ENCODE results near the gene TENT4B.

The TENT4B gene

DNA sequence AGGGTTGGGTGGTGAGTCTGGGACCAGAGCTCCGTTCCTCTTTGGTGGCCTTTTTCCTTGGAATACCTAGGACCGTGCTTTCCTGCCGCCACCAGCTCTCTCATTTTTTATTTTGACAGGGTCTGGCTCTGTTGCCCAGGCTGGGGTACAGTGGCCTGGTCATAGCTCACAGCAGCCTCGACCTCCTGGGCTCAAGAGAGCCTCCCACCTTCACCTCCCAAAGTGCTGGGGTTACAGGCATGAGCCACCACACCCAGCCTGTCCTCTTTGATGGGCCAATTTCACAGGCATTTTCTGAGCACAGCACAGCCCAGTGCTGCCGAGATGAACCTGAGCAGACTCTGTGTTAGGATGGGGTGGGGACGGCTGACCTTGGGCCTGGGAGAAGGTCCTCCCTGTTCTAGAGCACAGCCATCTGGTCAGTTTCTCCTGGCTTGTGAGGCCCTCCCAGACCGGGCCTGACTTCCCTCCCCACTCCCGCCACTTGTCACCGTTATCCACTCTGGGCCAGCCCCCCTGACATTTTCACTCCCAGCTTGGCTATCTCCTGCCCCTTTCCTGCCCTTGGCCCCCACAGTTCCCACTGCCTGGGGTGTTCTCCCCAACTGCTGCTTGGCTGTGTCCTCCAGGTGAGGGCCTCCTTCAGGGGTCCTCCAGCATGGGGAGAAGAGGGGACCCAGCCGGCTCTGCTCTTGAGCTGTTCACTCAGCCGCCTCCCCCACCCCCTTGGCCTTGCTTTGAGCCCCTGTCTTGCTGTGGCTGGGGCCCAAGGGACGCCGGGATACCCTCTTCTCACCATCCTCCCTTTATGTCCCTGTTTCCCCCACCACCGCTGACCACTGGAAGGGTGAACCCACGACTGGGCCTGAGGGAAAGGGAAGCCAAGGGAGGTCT is 118.3 kb downstream of the TENT4B start:
- no peaks in the 10 kb centered on the region for H3K9me3 ChIP-seq (ENCODE audit: control insufficient read depth, insufficient read depth, low read length)
- peaks cover 3% of the 10 kb centered on the region for H3K4me1 ChIP-seq (ENCODE audit: control insufficient read depth, insufficient read depth, low read length)
- H3K9ac ChIP-seq (ENCODE audit: low read depth, low read length): no peak overlapping the region
- no peaks in the 10 kb centered on the region for H3K27me3 ChIP-seq (ENCODE audit: control insufficient read depth, insufficient read depth, low read length)
- no peak overlapping the region for H3K4me3 ChIP-seq (ENCODE audit: low read depth, low read length)
- no peaks in the 10 kb centered on the region for H3K36me3 ChIP-seq (ENCODE audit: control insufficient read depth, insufficient read depth, low read length)

DNA sequence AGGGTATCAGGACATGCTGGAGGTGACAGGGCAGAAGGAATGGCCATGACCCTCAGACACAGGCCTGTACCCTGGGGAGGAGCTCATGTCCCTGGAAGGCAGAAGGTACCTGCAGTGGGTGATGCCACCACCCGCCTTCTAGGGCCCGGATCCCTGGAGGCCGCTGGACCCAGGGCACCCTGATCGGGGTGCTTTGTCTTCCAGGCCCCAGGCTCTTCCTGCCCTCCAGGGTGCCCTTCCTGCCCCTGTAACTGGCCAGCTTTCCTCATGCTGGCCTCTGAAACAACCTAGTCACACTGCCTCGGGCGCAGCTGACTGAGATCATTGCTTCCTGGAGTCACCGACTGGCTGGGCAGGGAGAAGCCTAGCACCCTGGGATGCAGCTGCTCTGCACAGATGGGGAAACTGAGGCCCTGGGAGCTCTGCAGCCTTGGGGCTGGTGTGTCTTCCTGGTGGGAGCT is 119.0 kb downstream of the TENT4B start:
- Histone ChIP-seq H3K27me3 (ENCODE audit: control insufficient read depth, insufficient read depth, low read length) (no peaks in the 10 kb centered on the region), H3K36me3 (ENCODE audit: control insufficient read depth, insufficient read depth, low read length) (no peaks in the 10 kb centered on the region), H3K9me3 (ENCODE audit: control insufficient read depth, insufficient read depth, low read length) (no peaks in the 10 kb centered on the region), H3K4me3 (ENCODE audit: low read depth, low read length) (no peak overlapping the region), H3K9ac (ENCODE audit: low read depth, low read length) (no peak overlapping the region), H3K4me1 (ENCODE audit: control insufficient read depth, insufficient read depth, low read length) (no peaks in the 10 kb centered on the region)

DNA sequence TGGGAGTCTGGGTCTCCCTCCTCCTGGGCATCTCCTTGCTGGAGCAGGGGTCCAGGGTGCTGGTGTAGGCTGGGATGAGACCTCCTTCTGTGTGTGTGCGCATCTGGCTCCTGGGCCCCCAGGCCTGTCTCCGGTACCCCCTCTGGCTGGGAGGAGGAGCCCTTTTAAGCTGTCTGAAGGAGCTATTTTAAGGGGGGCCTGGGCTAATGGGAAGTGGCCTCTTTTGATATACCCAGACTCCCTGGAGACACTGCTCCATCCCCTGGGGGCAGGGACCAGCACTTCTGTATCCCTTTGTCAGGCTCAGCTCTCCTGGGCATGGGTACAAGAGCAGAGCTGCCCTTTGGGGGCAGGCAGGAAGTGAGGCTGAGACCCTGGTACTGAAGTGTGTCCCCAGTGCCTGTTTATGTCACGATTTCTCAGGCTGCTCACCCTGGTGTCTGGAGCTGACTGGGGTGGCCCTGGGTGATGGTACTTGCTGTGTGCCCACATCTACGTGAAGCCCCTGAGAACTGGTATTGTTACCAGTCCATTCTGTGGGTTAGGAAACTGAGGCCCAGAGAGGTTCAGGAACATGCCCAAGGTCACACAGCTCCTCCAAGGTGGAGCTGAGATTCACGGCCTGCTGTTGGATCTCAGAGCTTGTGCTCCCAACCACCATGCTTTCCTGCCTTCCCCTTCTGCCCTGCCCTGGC is 119.7 kb downstream of the TENT4B start:
- H3K9me3 ChIP-seq (ENCODE audit: control insufficient read depth, insufficient read depth, low read length): no peaks in the 10 kb centered on the region
- H3K4me1 ChIP-seq (ENCODE audit: control insufficient read depth, insufficient read depth, low read length): no peaks in the 10 kb centered on the region
- no peaks in the 10 kb centered on the region for H3K36me3 ChIP-seq (ENCODE audit: control insufficient read depth, insufficient read depth, low read length)
- no peak overlapping the region for H3K4me3 ChIP-seq (ENCODE audit: low read depth, low read length)
- H3K9ac ChIP-seq (ENCODE audit: low read depth, low read length): no peak overlapping the region
- H3K27me3 ChIP-seq (ENCODE audit: control insufficient read depth, insufficient read depth, low read length): no peaks in the 10 kb centered on the region

DNA sequence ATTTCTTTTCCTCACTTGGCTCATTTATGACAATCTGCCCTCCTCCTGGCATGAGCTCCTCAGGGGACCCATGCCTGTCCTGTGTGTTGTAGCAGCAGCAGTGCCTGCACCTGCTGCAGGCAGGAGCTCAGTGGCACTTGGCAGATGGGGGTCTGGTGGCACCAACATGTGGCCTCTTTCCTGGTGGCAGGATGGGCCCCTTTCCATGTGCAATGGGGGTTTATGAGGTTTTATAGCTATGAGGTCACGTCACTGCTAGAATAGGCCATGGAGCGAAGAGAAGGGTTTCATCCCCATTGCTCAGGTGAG is 120.2 kb downstream of the TENT4B start:
- H3K9ac ChIP-seq (ENCODE audit: low read depth, low read length): no peak overlapping the region
- H3K9me3 ChIP-seq (ENCODE audit: control insufficient read depth, insufficient read depth, low read length): no peaks in the 10 kb centered on the region
- no peak overlapping the region for H3K4me3 ChIP-seq (ENCODE audit: low read depth, low read length)
- H3K4me1 ChIP-seq (ENCODE audit: control insufficient read depth, insufficient read depth, low read length): no peaks in the 10 kb centered on the region
- no peaks in the 10 kb centered on the region for H3K36me3 ChIP-seq (ENCODE audit: control insufficient read depth, insufficient read depth, low read length)
- H3K27me3 ChIP-seq (ENCODE audit: control insufficient read depth, insufficient read depth, low read length): no peaks in the 10 kb centered on the region

DNA sequence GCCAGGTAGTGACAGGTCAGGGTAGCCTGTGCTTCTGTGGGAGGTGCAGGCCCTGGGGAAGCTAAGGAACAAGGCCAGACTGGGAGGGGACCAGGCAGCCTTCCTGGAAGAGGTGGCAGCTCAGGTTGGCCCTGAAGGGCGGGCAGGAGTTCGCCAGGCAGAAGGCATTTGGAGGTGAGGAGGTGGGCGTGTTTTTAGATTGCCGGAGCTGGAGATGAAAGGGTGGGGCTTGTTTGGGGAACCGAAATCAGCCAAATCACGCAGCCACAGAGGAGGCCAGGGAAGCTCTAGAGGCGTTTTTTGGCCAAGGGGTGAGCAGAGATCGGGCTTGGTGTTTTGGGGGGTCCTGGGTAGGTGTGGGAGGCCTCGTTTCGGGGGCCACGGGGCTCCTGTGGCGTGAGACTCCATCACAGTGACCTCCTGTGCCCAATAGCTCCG is 120.8 kb downstream of the TENT4B start:
- no peak overlapping the region for H3K4me3 ChIP-seq (ENCODE audit: low read depth, low read length)
- no peaks in the 10 kb centered on the region for H3K36me3 ChIP-seq (ENCODE audit: control insufficient read depth, insufficient read depth, low read length)
- no peak overlapping the region for H3K9ac ChIP-seq (ENCODE audit: low read depth, low read length)
- no peaks in the 10 kb centered on the region for H3K9me3 ChIP-seq (ENCODE audit: control insufficient read depth, insufficient read depth, low read length)
- no peaks in the 10 kb centered on the region for H3K4me1 ChIP-seq (ENCODE audit: control insufficient read depth, insufficient read depth, low read length)
- no peaks in the 10 kb centered on the region for H3K27me3 ChIP-seq (ENCODE audit: control insufficient read depth, insufficient read depth, low read length)

DNA sequence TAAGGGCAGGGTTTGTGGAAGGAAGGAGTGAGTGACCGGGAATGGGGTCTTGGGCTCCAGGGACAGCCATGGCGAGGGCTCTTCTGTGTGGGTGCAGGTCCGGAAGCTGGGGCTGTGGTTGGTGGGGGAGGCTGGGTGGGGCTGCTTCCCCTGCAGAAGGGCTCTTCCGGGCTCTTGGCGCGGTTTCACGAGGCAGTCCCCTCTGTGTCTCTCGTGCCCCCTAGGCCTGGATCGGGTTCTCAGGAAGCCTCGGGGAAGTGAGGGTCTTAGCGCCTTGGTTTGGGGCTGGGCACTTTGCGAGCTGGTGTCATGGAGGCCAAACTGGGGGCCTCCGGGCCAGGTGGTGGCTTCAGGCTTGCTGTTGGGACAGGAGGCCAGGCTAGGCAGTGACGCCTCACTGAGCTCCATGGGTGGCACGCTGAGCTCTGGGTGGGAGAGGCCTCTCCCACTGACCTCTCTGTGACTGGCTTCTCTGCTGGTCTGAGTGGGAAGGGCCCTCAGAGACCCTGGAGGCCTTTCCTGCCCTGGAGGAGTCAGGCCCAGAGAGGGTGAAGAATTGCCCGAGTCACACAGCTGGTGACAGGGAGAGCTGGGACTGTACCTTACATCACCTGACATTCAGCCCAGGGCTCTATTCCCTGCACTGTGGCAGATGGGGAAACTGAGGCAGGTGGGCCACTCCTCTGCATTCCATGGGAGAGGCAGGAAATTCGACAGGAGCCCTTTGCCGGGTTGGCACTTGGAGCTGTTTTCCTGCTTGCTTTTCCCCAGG is 121.4 kb downstream of the TENT4B start:
- Histone ChIP-seq H3K4me3 (ENCODE audit: low read depth, low read length) (no peak overlapping the region), H3K4me1 (ENCODE audit: control insufficient read depth, insufficient read depth, low read length) (no peaks in the 10 kb centered on the region), H3K9ac (ENCODE audit: low read depth, low read length) (no peak overlapping the region), H3K9me3 (ENCODE audit: control insufficient read depth, insufficient read depth, low read length) (no peaks in the 10 kb centered on the region), H3K36me3 (ENCODE audit: control insufficient read depth, insufficient read depth, low read length) (no peaks in the 10 kb centered on the region), H3K27me3 (ENCODE audit: control insufficient read depth, insufficient read depth, low read length) (no peaks in the 10 kb centered on the region)

DNA sequence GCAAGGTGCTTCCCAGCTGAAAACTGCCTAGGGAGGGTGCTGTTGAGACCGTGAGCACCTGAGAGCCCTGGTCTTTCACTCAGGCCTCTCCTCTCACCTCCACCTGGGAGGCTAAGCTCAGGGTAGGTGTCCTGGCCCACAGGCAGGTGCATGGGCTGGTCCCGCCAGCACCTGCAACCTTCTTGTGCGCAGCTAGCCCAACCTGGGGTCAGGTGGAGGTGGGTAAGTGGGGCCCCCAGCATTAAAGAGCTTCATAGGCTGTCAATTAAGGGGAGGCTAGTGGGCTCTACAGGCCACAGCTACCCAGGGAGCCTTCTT is 122.0 kb downstream of the TENT4B start:
- no peaks in the 10 kb centered on the region for H3K27me3 ChIP-seq (ENCODE audit: control insufficient read depth, insufficient read depth, low read length)
- H3K4me1 ChIP-seq (ENCODE audit: control insufficient read depth, insufficient read depth, low read length): no peaks in the 10 kb centered on the region
- no peak overlapping the region for H3K4me3 ChIP-seq (ENCODE audit: low read depth, low read length)
- H3K36me3 ChIP-seq (ENCODE audit: control insufficient read depth, insufficient read depth, low read length): no peaks in the 10 kb centered on the region
- no peak overlapping the region for H3K9ac ChIP-seq (ENCODE audit: low read depth, low read length)
- no peaks in the 10 kb centered on the region for H3K9me3 ChIP-seq (ENCODE audit: control insufficient read depth, insufficient read depth, low read length)

DNA sequence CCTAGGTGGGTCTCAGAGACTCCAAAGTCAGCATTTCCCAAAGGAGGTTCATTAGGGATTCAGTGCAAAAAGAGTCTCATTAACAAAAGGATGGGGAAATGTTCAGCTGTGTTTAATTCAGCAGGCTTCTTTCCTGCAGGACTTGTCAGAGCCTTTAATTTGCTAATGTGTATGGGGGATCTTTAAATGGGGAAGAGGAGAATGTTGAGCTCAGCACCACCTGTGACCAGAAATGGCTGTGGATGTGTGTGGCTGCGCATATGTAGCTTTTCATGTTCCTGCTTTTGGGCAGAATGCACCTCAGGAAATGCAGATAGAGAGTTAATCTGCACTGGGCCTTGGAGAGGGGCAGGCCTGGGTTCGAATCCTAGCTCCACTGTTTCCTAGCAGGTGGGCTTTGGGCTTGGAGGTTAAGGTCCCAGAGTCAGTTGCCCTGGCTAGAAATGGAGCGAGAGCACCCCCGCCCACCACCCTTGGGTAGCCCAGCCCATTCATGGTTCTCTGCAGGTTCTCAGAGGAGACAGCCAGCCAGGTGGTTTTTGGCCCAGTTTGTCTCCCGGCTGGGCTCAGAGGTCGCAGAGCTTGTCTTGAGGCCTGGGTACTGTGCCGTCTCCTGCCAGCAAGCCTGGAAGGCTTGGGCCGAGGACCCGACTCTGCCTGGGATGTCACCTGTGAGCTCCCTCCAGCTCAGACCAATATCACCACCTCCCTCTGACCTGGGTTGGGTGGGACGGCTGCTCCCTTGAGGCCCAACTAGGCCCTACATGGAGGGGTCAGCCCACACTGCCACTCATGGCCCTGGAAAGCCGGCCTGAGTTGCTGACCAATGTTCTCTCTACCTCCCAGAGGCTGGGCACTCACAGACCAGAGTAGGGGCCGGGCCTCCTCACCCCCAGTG is 122.6 kb downstream of the TENT4B start:
- Histone ChIP-seq H3K9ac (ENCODE audit: low read depth, low read length) (no peak overlapping the region), H3K27me3 (ENCODE audit: control insufficient read depth, insufficient read depth, low read length) (no peaks in the 10 kb centered on the region), H3K4me1 (ENCODE audit: control insufficient read depth, insufficient read depth, low read length) (no peaks in the 10 kb centered on the region), H3K9me3 (ENCODE audit: control insufficient read depth, insufficient read depth, low read length) (no peaks in the 10 kb centered on the region), H3K4me3 (ENCODE audit: low read depth, low read length) (no peak overlapping the region), H3K36me3 (ENCODE audit: control insufficient read depth, insufficient read depth, low read length) (no peaks in the 10 kb centered on the region)

DNA sequence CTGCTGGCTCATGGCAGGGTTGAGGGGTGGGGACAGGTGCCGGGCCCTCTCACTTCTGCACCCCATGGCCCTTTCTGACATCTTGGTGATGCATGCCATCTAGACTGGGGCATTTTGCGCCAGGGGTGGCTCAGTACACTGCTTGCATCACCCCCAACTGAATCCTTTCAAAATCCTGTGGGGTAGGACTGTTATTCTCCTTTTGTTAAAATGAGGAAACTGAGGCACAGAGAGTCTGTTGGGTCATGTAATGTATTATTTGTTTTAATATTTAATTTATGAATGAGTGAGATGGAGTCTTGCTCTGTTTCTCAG is 123.2 kb downstream of the TENT4B start:
- no peaks in the 10 kb centered on the region for H3K36me3 ChIP-seq (ENCODE audit: control insufficient read depth, insufficient read depth, low read length)

DNA sequence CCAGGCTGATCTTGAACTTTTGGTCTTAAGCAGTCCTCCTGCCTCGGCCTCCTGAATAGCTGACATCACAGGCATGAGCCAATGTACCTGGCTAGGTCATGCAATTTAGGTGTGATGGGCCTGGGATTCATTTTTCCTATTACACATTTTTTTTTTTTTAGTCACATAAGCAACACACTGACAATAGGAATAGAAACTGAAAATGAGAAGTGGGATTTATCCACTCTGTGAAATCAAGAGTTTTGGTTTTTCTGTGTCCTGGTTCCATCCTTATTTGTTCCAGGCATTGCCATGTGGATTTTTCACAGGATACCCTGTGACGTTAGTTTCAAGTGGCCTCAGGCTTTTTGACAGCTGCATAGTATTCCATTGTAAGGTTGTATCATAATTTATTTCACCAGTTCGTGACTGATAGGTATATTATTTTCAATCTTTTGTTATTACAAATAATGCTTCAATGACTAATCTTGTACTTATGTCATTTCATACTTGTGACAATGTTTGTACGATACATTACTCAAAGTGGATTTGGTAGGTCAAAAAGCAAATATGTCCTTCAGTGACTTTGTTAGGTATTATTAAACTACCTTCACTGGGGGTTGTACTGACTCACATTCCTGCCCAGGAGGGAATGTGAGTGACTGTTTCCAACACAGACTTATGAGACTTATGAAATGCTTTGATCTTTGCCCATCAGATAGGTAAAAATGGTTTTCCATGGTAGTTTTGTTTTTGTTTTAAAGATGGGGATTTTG is 123.9 kb downstream of the TENT4B start:
- Histone ChIP-seq H3K9me3 (ENCODE audit: control insufficient read depth, insufficient read depth, low read length) (no peaks in the 10 kb centered on the region), H3K4me1 (ENCODE audit: control insufficient read depth, insufficient read depth, low read length) (no peaks in the 10 kb centered on the region), H3K9ac (ENCODE audit: low read depth, low read length) (no peak overlapping the region), H3K27me3 (ENCODE audit: control insufficient read depth, insufficient read depth, low read length) (no peaks in the 10 kb centered on the region), H3K4me3 (ENCODE audit: low read depth, low read length) (no peak overlapping the region), H3K36me3 (ENCODE audit: control insufficient read depth, insufficient read depth, low read length) (no peaks in the 10 kb centered on the region)

More for the DNA sequence above, 123.2 kb downstream of the TENT4B start:
- H3K4me1 ChIP-seq (ENCODE audit: control insufficient read depth, insufficient read depth, low read length): no peaks in the 10 kb centered on the region
- H3K9ac ChIP-seq (ENCODE audit: low read depth, low read length): no peak overlapping the region
- H3K4me3 ChIP-seq (ENCODE audit: low read depth, low read length): no peak overlapping the region
- H3K9me3 ChIP-seq (ENCODE audit: control insufficient read depth, insufficient read depth, low read length): no peaks in the 10 kb centered on the region
- H3K27me3 ChIP-seq (ENCODE audit: control insufficient read depth, insufficient read depth, low read length): no peaks in the 10 kb centered on the region

DNA sequence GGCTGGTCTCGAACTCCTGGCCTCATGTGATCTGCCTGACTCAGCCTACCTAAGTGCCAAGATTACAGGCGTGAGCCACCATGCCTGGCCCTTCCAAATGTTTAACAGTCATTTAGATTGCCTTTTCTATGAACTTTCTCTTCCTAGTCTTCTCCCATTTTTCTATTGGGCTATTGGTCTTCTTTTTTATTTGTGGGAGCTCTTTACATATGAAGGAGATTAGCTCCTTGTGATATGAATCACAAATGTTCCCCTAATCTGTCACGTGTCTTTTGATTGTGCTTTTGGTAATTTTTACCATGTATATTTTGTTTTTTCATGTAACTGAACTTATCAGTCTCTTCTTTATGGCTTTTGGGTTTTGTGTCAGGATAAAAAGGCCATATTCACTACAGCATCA is 125.1 kb downstream of the TENT4B start:
- no peak overlapping the region for H3K4me3 ChIP-seq (ENCODE audit: low read depth, low read length)
- H3K27me3 ChIP-seq (ENCODE audit: control insufficient read depth, insufficient read depth, low read length): no peaks in the 10 kb centered on the region
- no peak overlapping the region for H3K9ac ChIP-seq (ENCODE audit: low read depth, low read length)
- no peaks in the 10 kb centered on the region for H3K36me3 ChIP-seq (ENCODE audit: control insufficient read depth, insufficient read depth, low read length)
- H3K4me1 ChIP-seq (ENCODE audit: control insufficient read depth, insufficient read depth, low read length): no peaks in the 10 kb centered on the region
- no peaks in the 10 kb centered on the region for H3K9me3 ChIP-seq (ENCODE audit: control insufficient read depth, insufficient read depth, low read length)
